HG03064 (cell line): Measurements from ENCODE around the gene FBXO44.

Experiments
- ATAC-seq: cut with Tn5 transposase; IDR thresholded peaks from one replicate; pipeline ENCODE4 v1.9.1; 2021; ENCODE audit warnings: low read depth; ENCODE audit not compliant: unreplicated experiment

The FBXO44 gene

GRCh38 chr1:11704691-11705475 is 50.2 kb downstream of the FBXO44 start:
- ATAC-seq, result no peak

- ATAC-seq, result no peak
Observed at GRCh38 chr1:11705596-11705995, 50.9 kb downstream of the FBXO44 start.

DNA sequence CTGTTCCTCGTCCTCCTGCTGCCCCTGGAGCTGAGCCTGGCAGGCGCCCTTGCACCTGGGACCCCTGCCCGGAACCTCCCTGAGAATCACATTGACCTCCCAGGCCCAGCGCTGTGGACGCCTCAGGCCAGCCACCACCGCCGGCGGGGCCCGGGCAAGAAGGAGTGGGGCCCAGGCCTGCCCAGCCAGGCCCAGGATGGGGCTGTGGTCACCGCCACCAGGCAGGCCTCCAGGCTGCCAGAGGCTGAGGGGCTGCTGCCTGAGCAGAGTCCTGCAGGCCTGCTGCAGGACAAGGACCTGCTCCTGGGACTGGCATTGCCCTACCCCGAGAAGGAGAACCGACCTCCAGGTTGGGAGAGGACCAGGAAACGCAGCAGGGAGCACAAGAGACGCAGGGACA is 51.6 kb downstream of the FBXO44 start:
- ATAC-seq, result no peak

GRCh38 chr1:11707621-11708276 is 53.1 kb downstream of the FBXO44 start:
- no peak for ATAC-seq

GRCh38 chr1:11708554-11709350 is 54.1 kb downstream of the FBXO44 start:
- no peak for ATAC-seq

GRCh38 chr1:11711490-11711889 is 56.8 kb downstream of the FBXO44 start:
- no peak for ATAC-seq

- ATAC-seq, result no peak
Observed at GRCh38 chr1:11712285-11712684, 57.6 kb downstream of the FBXO44 start.
